GM21528 (cell line): Measurements from ENCODE around the gene PROX1.

ENCODE experiments used
- ATAC-seq: cut with Tn5 transposase; IDR thresholded peaks from one replicate; pipeline ENCODE4 v1.9.1; 2021; ENCODE audit warnings: mild to moderate bottlenecking, moderate library complexity; ENCODE audit not compliant: unreplicated experiment, low FRiP score

The PROX1 gene

GRCh38 chr1:213987927-213988506 is at the start of gene PROX1:
Gene PROX1 (plus strand): TSS chr1:213987973. CDS start chr1:213996536, 8,563 bp downstream.
- ATAC-seq: peak; percentile 72

- ATAC-seq: no peak
These were observed 49.0 kb upstream of the PROX1 start for GRCh38 chr1:213938776-213939175.

GRCh38 chr1:213939888-213940287 is 47.9 kb upstream of the PROX1 start:
- ATAC-seq: no peak

- ATAC-seq: no peak
These were observed 46.8 kb upstream of the PROX1 start for GRCh38 chr1:213940947-213941346.

GRCh38 chr1:213942061-213942460 is 45.7 kb upstream of the PROX1 start:
- ATAC-seq: no peak

- ATAC-seq: no peak
These were observed 40.5 kb upstream of the PROX1 start for GRCh38 chr1:213947200-213947801.

- ATAC-seq: no peak
These were observed 35.9 kb upstream of the PROX1 start for GRCh38 chr1:213951876-213952275.

- no peak for ATAC-seq
These were observed 34.0 kb upstream of the PROX1 start for GRCh38 chr1:213953806-213954205.

GRCh38 chr1:213956295-213956770 is 31.4 kb upstream of the PROX1 start:
- ATAC-seq: no peak

- ATAC-seq: no peak
These were observed 29.4 kb upstream of the PROX1 start for GRCh38 chr1:213958346-213958745.

- ATAC-seq: no peak
These were observed 26.8 kb upstream of the PROX1 start for GRCh38 chr1:213960963-213961362.

- ATAC-seq: no peak
These were observed 25.3 kb upstream of the PROX1 start for GRCh38 chr1:213962508-213962907.

GRCh38 chr1:213966122-213966521 is 21.7 kb upstream of the PROX1 start:
- no peak for ATAC-seq

GRCh38 chr1:213968146-213968825 is 19.5 kb upstream of the PROX1 start:
- no peak for ATAC-seq

GRCh38 chr1:213969958-213970555 is 17.7 kb upstream of the PROX1 start:
- no peak for ATAC-seq

- no peak for ATAC-seq
These were observed 15.6 kb upstream of the PROX1 start for GRCh38 chr1:213972141-213972540.

GRCh38 chr1:213973129-213973528 is 14.6 kb upstream of the PROX1 start:
- ATAC-seq: no peak

GRCh38 chr1:213976665-213977485 is 10.9 kb upstream of the PROX1 start:
- ATAC-seq: no peak

- no peak for ATAC-seq
These were observed 10.3 kb upstream of the PROX1 start for GRCh38 chr1:213977486-213977842.

GRCh38 chr1:213977909-213978308 is 9.9 kb upstream of the PROX1 start:
- no peak for ATAC-seq
